GM12878 (cell line): ENCODE data around the gene CKLF. TPM values are rescaled to one million over a fixed set of nuclear protein-coding genes. Genes with fewer than 3 reads are reported as not detected.
"Not testable (repeated sequence)": the region's sequence is repeated elsewhere in the genome, so short reads cannot be mapped to it uniquely, and the experiment has no call there.

ENCODE experiments used
- ATAC-seq: fragments of 200-7000 bp; cut with Tn5 transposase; 3 replicates; pipeline ENCODE4 v1.9.1; 2020; ENCODE audit warnings: mild to moderate bottlenecking, moderate library complexity
- BruUV-seq: library from RNA; stranded (reverse); fragments of 400-500 nt; replicated peaks from 2 replicates; lab custom pipeline; 2021; lab: Mats Ljungman, UMichigan
- CTCF ChIA-PET: fragments of 300-600 bp; sonication (Branson Sonifier 250); formaldehyde crosslinking; extraction: SDS; loops from one replicate; lab custom pipeline; 2021; ENCODE audit warnings: inconsistent platforms; lab: Yijun Ruan, JAX
- POLR2A ChIA-PET: fragments of 350-600 bp; formaldehyde crosslinking; extraction: SDS; loops from one replicate; lab custom pipeline; 2021; ENCODE audit warnings: inconsistent platforms; lab: Charles Lee
- RAD21 ChIA-PET: fragments of 300-600 bp; sonication (Branson Sonifier 250); formaldehyde crosslinking; loops from one replicate; lab custom pipeline; 2023; ENCODE audit warnings: antibody characterized with exemption; ENCODE audit not compliant: unreplicated experiment; lab: Charles Lee
- SMC1A ChIA-PET: fragments of 300-600 bp; sonication (Branson Sonifier 250); formaldehyde crosslinking; loops from one replicate; lab custom pipeline; 2023; ENCODE audit not compliant: unreplicated experiment, uncharacterized antibody; lab: Charles Lee
- DNase-seq: peaks from one replicate; pipeline ENCODE4 v3.0.0-alpha.2; 2011; ENCODE audit warnings: low read depth, low spot score
- FAIRE-seq: peaks from 3 replicates; lab custom pipeline; 2011; peaks lifted over from hg19 to GRCh38; lab: Jason Lieb, UNC
- H2AFZ ChIP-seq: 2 replicates; pipeline ENCODE4 v1.6.0; 2011; ENCODE audit warnings: low read depth, low read length, control low read depth; ENCODE audit not compliant: control insufficient read depth
- H3K27ac ChIP-seq: 2 replicates; pipeline ENCODE4 v1.5.1; 2011; ENCODE audit warnings: control low read depth; ENCODE audit not compliant: control insufficient read depth, insufficient read depth
- H3K27me3 ChIP-seq, 2 experiments: replicated peaks in 1 of 2; 2 replicates each; pipeline versions ENCODE4 v1.6.0 to v1.6.1; 2011; ENCODE audit warnings: low read length in 1 of 2; ENCODE audit not compliant: control insufficient read depth in 2 of 2, insufficient read depth in 2 of 2
- H3K36me3 ChIP-seq, 2 experiments: 2 replicates each; pipeline ENCODE4 v1.5.1; 2011; ENCODE audit warnings: low read length in 1 of 2; ENCODE audit not compliant: control insufficient read depth in 2 of 2, insufficient read depth in 2 of 2
- H3K4me1 ChIP-seq: 2 replicates; pipeline ENCODE4 v1.6.1; 2011; ENCODE audit warnings: mild to moderate bottlenecking, low read length, moderate library complexity, mixed read lengths; ENCODE audit not compliant: control insufficient read depth, insufficient read depth
- H3K4me2 ChIP-seq: 2 replicates; pipeline ENCODE4 v1.6.0; 2011; ENCODE audit warnings: control low read depth; ENCODE audit not compliant: control insufficient read depth, insufficient read depth
- H3K4me3 ChIP-seq: fragments of 200-600 bp; sonication (generic); 2 replicates; pipeline ENCODE4 v1.5.1; 2016
- H3K79me2 ChIP-seq: 2 replicates; pipeline ENCODE4 v1.6.0; 2011; ENCODE audit warnings: low read length; ENCODE audit not compliant: control insufficient read depth, insufficient read depth
- H3K9ac ChIP-seq: 2 replicates; pipeline ENCODE4 v1.8.0; 2011; ENCODE audit warnings: low read length, control low read depth, mixed read lengths; ENCODE audit not compliant: control insufficient read depth, insufficient read depth
- H3K9me3 ChIP-seq: replicated peaks from 3 replicates; pipeline ENCODE4 v1.5.1; 2011; ENCODE audit warnings: mild to moderate bottlenecking, low read length; ENCODE audit not compliant: control insufficient read depth, insufficient read depth
- H4K20me1 ChIP-seq: 2 replicates; pipeline ENCODE4 v1.6.0; 2011; ENCODE audit not compliant: control insufficient read depth, insufficient read depth
- YBX1 ChIP-seq: fragments of 450-650 bp; IDR thresholded peaks from 2 replicates; pipeline ENCODE4 v1.6.1; 2016; ENCODE audit warnings: antibody characterized with exemption
- WGBS: methylation state at CpG from one replicate; pipeline ENCODE4 v1.1.6; 2016; ENCODE audit warnings: low lambda C conversion rate; ENCODE audit not compliant: insufficient replicate concordance, insufficient coverage; ENCODE audit errors: missing lambda C conversion rate; 5-methylcytosine and 5-hydroxymethylcytosine counted together
- in situ Hi-C: fragments of 300-500 bp; cut with MboI; formaldehyde crosslinking; loops from 9 replicates; pipeline ENCODE4 v1.14.3; 2018; ENCODE audit warnings: mixed read lengths
- intact Hi-C: fragments of 100-400 bp; cut with micrococcal nuclease; formaldehyde crosslinking; loops from one replicate; pipeline ENCODE4 v1.14.2; 2022; ENCODE audit not compliant: unreplicated experiment
- polyA plus RNA-seq, 11 experiments: library from polyadenylated mRNA; depleted of rRNA in 4 of 11; unstranded in 6 of 11; stranded (reverse) in 5 of 11; fragments of >200 nt; fragmentation: Nextera tagmentation in 4 of 11; fragmentation: Illumina TruSeq in 1 of 11; extraction: Ambion mirVana in 4 of 11; extraction: Trizol in 1 of 11; gene quantifications; 1 replicate in 1 of 11; 2 replicates in 10 of 11; pipeline versions ENCODE4 v1.2.1 to v1.2.3, GENCODE V29; 2011 to 2016; ENCODE audit warnings: inconsistent platforms in 2 of 11, missing spikeins in 2 of 11, low read depth in 1 of 11
- total RNA-seq, 4 experiments: library from RNA; depleted of rRNA in 3 of 4; stranded (reverse); fragments of >200 nt in 3 of 4; fragmentation: Illumina TruSeq in 1 of 4; extraction: Trizol in 1 of 4; gene quantifications; 2 replicates each; pipeline versions ENCODE4 v1.2.1 to v1.2.3, GENCODE V29; 2013 to 2021

The CKLF gene
- total and polyA plus RNA-seq, 10 of the 15 experiments (the other 5 are each of a cell fraction or from before 2014, with no cell fraction given) = 40.8 to 193 (median 109) TPM

DNA sequence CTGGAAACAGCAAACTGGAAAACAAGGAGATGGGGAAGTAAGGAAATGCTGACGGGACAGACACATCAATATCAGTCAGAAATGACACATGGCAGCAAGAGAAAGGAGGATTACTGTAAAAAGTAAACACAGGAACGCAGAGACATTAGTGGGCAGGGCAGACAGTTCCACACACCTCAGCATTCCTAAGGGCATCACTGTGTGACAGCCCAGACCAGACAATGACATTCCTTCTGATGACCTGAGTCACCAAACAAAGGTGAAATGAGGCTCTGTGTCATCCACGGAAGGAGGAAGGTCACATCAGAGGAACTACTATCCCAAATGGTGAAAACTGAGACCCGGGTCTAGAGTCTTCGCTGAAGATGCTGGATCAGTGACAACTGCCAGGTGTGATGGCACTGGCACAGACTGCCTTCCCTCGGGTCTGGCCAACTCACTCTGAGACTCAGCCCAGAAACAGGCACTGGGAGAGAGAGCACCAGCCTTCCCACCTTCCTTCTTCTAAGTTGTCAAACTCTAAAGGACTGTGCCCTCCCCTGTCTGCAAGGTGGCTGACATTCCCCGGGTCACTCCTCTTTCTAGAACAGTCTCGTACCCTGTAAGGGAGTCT lies 39.2 kb upstream of the CKLF start:
- no peaks in the 10 kb centered on the region for H4K20me1 ChIP-seq
- FAIRE-seq = no peak
- intact Hi-C loops (no loop called here), in situ Hi-C loops (no loop called here)
- ChIA-PET RAD21 (no interaction called here), CTCF (interaction anchor here (1.1 kb wide), 1 partner anchor 227 kb away, joined by 3 read pairs; no protein-coding TSS in a partner anchor), SMC1A (no interaction called here), POLR2A (interaction anchor here (0.6 kb wide), 1 partner anchor 79 kb away, joined by 3 read pairs; no protein-coding TSS in a partner anchor)
- peaks cover 28% of the 10 kb centered on the region for H3K4me1 ChIP-seq
- no peaks in the 10 kb centered on the region; a peak in 1 of 4 replicates for H3K36me3 ChIP-seq
- WGBS = 49% methylated on average over 8 of the region's 8 CpGs
- no peaks in the 10 kb centered on the region for H3K79me2 ChIP-seq
- DNase-seq = no peak
- no peak overlapping the region for H2AFZ ChIP-seq
- ATAC-seq = no peak
- H3K27ac ChIP-seq = no peak overlapping the region
- no TSS peak for BruUV-seq
- H3K4me3 ChIP-seq = no peak overlapping the region
- H3K9me3 ChIP-seq = no peaks in the 10 kb centered on the region
- H3K9ac ChIP-seq = no peak overlapping the region
- no peak for TF ChIP-seq YBX1
- TF ChIP-seq, all 136 proteins: peak for 0
- no peak overlapping the region for H3K4me2 ChIP-seq
- no peaks in the 10 kb centered on the region for H3K27me3 ChIP-seq

DNA sequence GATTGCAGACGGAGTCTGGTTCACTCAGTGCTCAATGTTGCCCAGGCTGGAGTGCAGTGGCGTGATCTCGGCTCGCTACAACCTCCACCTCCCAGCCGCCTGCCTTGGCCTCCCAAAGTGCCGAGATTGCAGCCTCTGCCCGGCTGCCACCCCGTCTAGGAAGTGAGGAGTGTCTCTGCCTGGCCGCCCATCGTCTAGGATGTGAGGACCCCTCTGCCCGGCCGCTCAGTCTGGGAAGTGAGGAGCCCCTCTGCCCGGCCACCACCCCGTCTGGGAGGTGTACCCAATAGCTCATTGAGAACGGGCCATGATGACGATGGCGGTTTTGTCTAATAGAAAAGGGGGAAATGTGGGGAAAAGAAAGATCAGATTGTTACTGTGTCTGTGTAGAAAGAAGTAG lies 38.0 kb upstream of the CKLF start:
- H3K27ac ChIP-seq, CTCF ChIA-PET, H3K4me2 ChIP-seq, H3K36me3 ChIP-seq, H3K4me3 ChIP-seq, H3K79me2 ChIP-seq, FAIRE-seq, ATAC-seq, H3K9me3 ChIP-seq, H4K20me1 ChIP-seq, H2AFZ ChIP-seq, POLR2A ChIA-PET, DNase-seq, RAD21 ChIA-PET, H3K27me3 ChIP-seq, BruUV-seq, intact Hi-C loops, H3K9ac ChIP-seq, in situ Hi-C loops, SMC1A ChIA-PET: not testable (repeated sequence)
- peaks cover 27% of the 10 kb centered on the region for H3K4me1 ChIP-seq
- 89% methylated on average over 10 of the region's 17 CpGs for WGBS

DNA sequence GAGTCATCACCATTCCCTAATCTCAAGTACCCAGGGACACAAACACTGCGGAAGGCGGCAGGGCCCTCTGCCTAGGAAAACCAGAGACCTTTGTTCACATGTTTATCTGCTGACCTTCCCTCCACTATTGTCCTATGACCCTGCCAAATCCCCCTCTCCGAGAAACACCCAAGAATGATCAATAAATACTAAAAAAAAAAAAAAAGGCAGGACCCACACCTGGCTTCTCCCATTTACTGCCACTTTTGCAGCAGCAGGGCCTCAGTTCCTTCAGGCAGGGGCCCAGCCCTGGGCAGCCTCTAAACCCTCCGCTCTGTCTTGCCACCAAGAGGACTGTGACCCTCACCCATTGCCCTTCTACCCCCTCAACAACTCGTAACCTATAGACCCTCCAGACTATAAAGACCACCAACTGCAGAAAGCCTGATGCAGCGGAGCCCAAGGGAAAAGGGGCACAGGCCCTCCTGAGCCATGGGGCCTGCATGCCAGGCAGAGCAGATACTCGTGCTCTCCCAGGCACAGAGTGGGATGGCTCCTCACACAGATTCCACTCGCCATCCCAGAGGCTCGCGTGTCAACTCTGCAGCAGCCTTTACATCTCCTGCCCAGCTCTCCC lies 37.3 kb upstream of the CKLF start:
- ATAC-seq, in situ Hi-C loops, H3K79me2 ChIP-seq, FAIRE-seq, H3K4me3 ChIP-seq, DNase-seq, H4K20me1 ChIP-seq, intact Hi-C loops, H3K27me3 ChIP-seq, H3K9me3 ChIP-seq, H3K9ac ChIP-seq, H3K36me3 ChIP-seq, H3K27ac ChIP-seq, H2AFZ ChIP-seq, BruUV-seq, H3K4me2 ChIP-seq: not testable (repeated sequence)
- ChIA-PET RAD21 (interaction anchor here (0.7 to 1.5 kb wide), 6 partner anchors 10 to 108 kb away, joined by 3 to 8 read pairs (median 5); partner anchors contain the start of gene CKLF), POLR2A (interaction anchor here (0.7 to 1.2 kb wide), 4 partner anchors 9 to 45 kb away, joined by 3 to 4 read pairs (median 3); no protein-coding TSS in a partner anchor), CTCF (interaction anchor here (0.8 to 1.3 kb wide), 12 partner anchors 28 to 158 kb away, joined by 3 to 6 read pairs (median 3); no protein-coding TSS in a partner anchor), SMC1A (interaction anchor here (0.7 to 1.3 kb wide), 4 partner anchors 32 to 94 kb away, joined by 3 to 7 read pairs (median 4); partner anchors contain the start of gene CKLF)
- 81% methylated on average over 9 of the region's 10 CpGs for WGBS
- peaks cover 30% of the 10 kb centered on the region for H3K4me1 ChIP-seq
